HCT116 (cell line): ENCODE measurements around the gene PLD1. TPM values are rescaled to one million over a fixed set of nuclear protein-coding genes. Genes with fewer than 3 reads are reported as not detected.

Experiments used
- ATAC-seq: fragments of 200-7000 bp; cut with Tn5 transposase; 2 replicates; pipeline ENCODE4 v1.9.1; 2020; ENCODE audit warnings: mild to moderate bottlenecking, moderate library complexity
- BruUV-seq: library from RNA; stranded (reverse); fragments of 400-500 nt; replicated peaks from 2 replicates; lab custom pipeline; 2021; lab: Mats Ljungman, UMichigan
- CTCF ChIA-PET: fragments of 300-600 bp; sonication (Branson Sonifier 250); formaldehyde crosslinking; loops from one replicate; lab custom pipeline; 2021; ENCODE audit warnings: antibody characterized with exemption; lab: Charles Lee
- POLR2A ChIA-PET: fragments of 300-600, 350-600 bp; sonication (Branson Sonifier 250); formaldehyde crosslinking; loops from one replicate; lab custom pipeline; 2021; ENCODE audit warnings: antibody characterized with exemption; lab: Charles Lee
- RAD21 ChIA-PET, 2 experiments: fragments of 300-600 bp; sonication (Branson Sonifier 250); formaldehyde crosslinking; loops; one replicate each; lab custom pipeline; 2023; ENCODE audit warnings: low total read pairs in 2 of 2; ENCODE audit not compliant: uncharacterized antibody in 2 of 2, unreplicated experiment in 2 of 2, low non-redundant PET in 1 of 2; lab: Charles Lee
- DNase-seq: peaks from one replicate; pipeline ENCODE4 v3.0.0-alpha.2; 2010; ENCODE audit warnings: low read depth, low spot score
- H2AFZ ChIP-seq: fragments of 200-600 bp; shearing (Covaris generic), sonication (generic); 2 replicates; pipeline ENCODE4 v1.6.1; 2017; ENCODE audit warnings: low read depth, mixed run types, mixed read lengths, antibody characterized with exemption, low read length; ENCODE audit not compliant: poor library complexity, severe bottlenecking
- H3K27ac ChIP-seq: 2 replicates; pipeline ENCODE4 v1.5.1; 2012; ENCODE audit warnings: low read depth, low read length
- H3K27me3 ChIP-seq: fragments of 200-600 bp; sonication (generic); 2 replicates; pipeline ENCODE4 v1.6.1; 2016; ENCODE audit warnings: mixed run types, low read length, mixed read lengths; ENCODE audit not compliant: insufficient read depth
- H3K36me3 ChIP-seq, 2 experiments: fragments of 200-500 bp in 1 of 2; fragments of 200-600 bp in 1 of 2; sonication (Bioruptor generic) in 1 of 2; sonication (generic) in 1 of 2; 2 replicates each; pipeline versions ENCODE4 v1.5.1 to v1.6.1; 2014 to 2016; ENCODE audit warnings: low read length in 2 of 2, inconsistent platforms in 1 of 2, mixed read lengths in 1 of 2, mixed run types in 1 of 2; ENCODE audit not compliant: insufficient read depth in 2 of 2, control insufficient read depth in 1 of 2
- H3K4me1 ChIP-seq, 2 experiments: fragments of 200-600 bp in 1 of 2; sonication (generic) in 1 of 2; 2 replicates each; pipeline versions ENCODE4 v1.5.1 to v1.6.1; 2012 to 2017; ENCODE audit warnings: low read length in 2 of 2, inconsistent platforms in 1 of 2, mild to moderate bottlenecking in 1 of 2, mixed read lengths in 1 of 2, mixed run types in 1 of 2, moderate library complexity in 1 of 2; ENCODE audit not compliant: insufficient read depth in 2 of 2, control insufficient read depth in 1 of 2
- H3K4me2 ChIP-seq: fragments of 200-600 bp; sonication (generic); 2 replicates; pipeline ENCODE4 v1.6.1; 2017; ENCODE audit warnings: mixed run types, low read length, mixed read lengths
- H3K4me3 ChIP-seq, 2 experiments: fragments of 200-600 bp in 1 of 2; sonication (generic) in 1 of 2; replicated peaks in 1 of 2; 2 replicates each; pipeline ENCODE4 v1.5.1; 2011 to 2016; ENCODE audit warnings: low read length in 2 of 2, control low read depth in 1 of 2, low read depth in 1 of 2, mild to moderate bottlenecking in 1 of 2, mixed read lengths in 1 of 2, mixed run types in 1 of 2
- H3K79me2 ChIP-seq: fragments of 200-600 bp; sonication (generic); 2 replicates; pipeline ENCODE4 v1.6.1; 2017; ENCODE audit warnings: mild to moderate bottlenecking, mixed run types, low read length, moderate library complexity, mixed read lengths; ENCODE audit not compliant: insufficient read depth
- H3K9ac ChIP-seq: fragments of 200-600 bp; sonication (generic); 2 replicates; pipeline ENCODE4 v1.6.1; 2016; ENCODE audit warnings: low read length, mixed read lengths
- H3K9me2 ChIP-seq: fragments of 200-600 bp; sonication (generic), shearing (Covaris generic); 2 replicates; pipeline ENCODE4 v1.6.1; 2017; ENCODE audit warnings: mixed run types, mild to moderate bottlenecking, moderate library complexity; ENCODE audit not compliant: insufficient read depth
- H3K9me3 ChIP-seq, 2 experiments: fragments of 200-500 bp in 1 of 2; fragments of 200-600 bp in 1 of 2; sonication (Bioruptor generic) in 1 of 2; sonication (generic) in 1 of 2; 2 replicates each; pipeline ENCODE4 v1.6.1; 2014 to 2017; ENCODE audit warnings: low read length in 2 of 2, mixed read lengths in 2 of 2, inconsistent platforms in 1 of 2, low read depth in 1 of 2, mild to moderate bottlenecking in 1 of 2, mixed run types in 1 of 2, moderate library complexity in 1 of 2; ENCODE audit not compliant: control insufficient read depth in 1 of 2, insufficient read depth in 1 of 2
- H4K20me1 ChIP-seq: fragments of 200-600 bp; sonication (generic), shearing (Covaris generic); 2 replicates; pipeline ENCODE4 v1.6.1; 2017; ENCODE audit warnings: mixed run types, mild to moderate bottlenecking, moderate library complexity; ENCODE audit not compliant: insufficient read depth
- CBX3 ChIP-seq: IDR thresholded peaks from 2 replicates; pipeline ENCODE4 v1.6.1; 2012; ENCODE audit warnings: low read depth
- CEBPB ChIP-seq: IDR thresholded peaks from 2 replicates; pipeline ENCODE4 v1.6.1; 2012; ENCODE audit warnings: low read depth
- CTCF ChIP-seq, 3 experiments: fragments of 200-600 bp in 1 of 3; sonication (generic) in 1 of 3; IDR thresholded peaks in 2 of 3; conservative IDR thresholded peaks in 1 of 3; 2 replicates each; pipeline ENCODE4 v1.5.1; 2012 to 2017; ENCODE audit warnings: low read depth in 2 of 3, low read length in 2 of 3, antibody characterized with exemption in 1 of 3, borderline replicate concordance in 1 of 3, control low read depth in 1 of 3, mild to moderate bottlenecking in 1 of 3, mixed read lengths in 1 of 3, mixed run types in 1 of 3, moderate library complexity in 1 of 3; ENCODE audit not compliant: insufficient read depth in 1 of 3
- ELF1 ChIP-seq: IDR thresholded peaks from 2 replicates; pipeline ENCODE4 v1.6.1; 2012; ENCODE audit warnings: low read depth, borderline replicate concordance
- EZH2 ChIP-seq: fragments of 200-600 bp; sonication (generic); IDR thresholded peaks from 2 replicates; pipeline ENCODE4 v1.6.1; 2017; ENCODE audit warnings: antibody characterized with exemption, mixed run types
- EZH2phosphoT487 ChIP-seq: fragments of 200-600 bp; IDR thresholded peaks from 2 replicates; pipeline ENCODE4 v1.6.1; 2018; ENCODE audit warnings: antibody characterized with exemption, borderline replicate concordance
- FOSL1 ChIP-seq: IDR thresholded peaks from 2 replicates; pipeline ENCODE4 v1.6.1; 2012; ENCODE audit warnings: low read depth
- JUND ChIP-seq: IDR thresholded peaks from 2 replicates; pipeline ENCODE4 v1.6.1; 2012
- MAX ChIP-seq: IDR thresholded peaks from 2 replicates; pipeline ENCODE4 v1.6.1; 2012
- POLR2A ChIP-seq: IDR thresholded peaks from 2 replicates; pipeline ENCODE4 v1.7.0; 2011; ENCODE audit warnings: borderline replicate concordance; ENCODE audit not compliant: insufficient read depth, insufficient read length; ENCODE audit errors: extremely low read depth
- RAD21 ChIP-seq: IDR thresholded peaks from 2 replicates; pipeline ENCODE4 v1.6.1; 2012; ENCODE audit warnings: low read depth, mild to moderate bottlenecking
- SIN3A ChIP-seq: IDR thresholded peaks from 2 replicates; pipeline ENCODE4 v1.6.1; 2012; ENCODE audit warnings: low read depth
- SP1 ChIP-seq: IDR thresholded peaks from 2 replicates; pipeline ENCODE4 v1.6.1; 2012; ENCODE audit warnings: low read depth
- SRF ChIP-seq: IDR thresholded peaks from 2 replicates; pipeline ENCODE4 v1.6.1; 2012; ENCODE audit warnings: low read depth
- TCF7L2 ChIP-seq: IDR thresholded peaks from 2 replicates; pipeline ENCODE4 v1.7.0; 2011; ENCODE audit warnings: borderline replicate concordance, inconsistent platforms; ENCODE audit not compliant: insufficient read depth, insufficient read length; ENCODE audit errors: extremely low read depth
- YY1 ChIP-seq: IDR thresholded peaks from 2 replicates; pipeline ENCODE4 v1.6.1; 2011; ENCODE audit warnings: low read length, low read depth, moderate library complexity, mild to moderate bottlenecking; ENCODE audit not compliant: insufficient replicate concordance; ENCODE audit errors: extremely low read depth
- ZBTB33 ChIP-seq: IDR thresholded peaks from 2 replicates; pipeline ENCODE4 v1.6.1; 2011; ENCODE audit warnings: mild to moderate bottlenecking, low read length, moderate library complexity; ENCODE audit not compliant: insufficient replicate concordance; ENCODE audit errors: extremely low read depth
- ZFX ChIP-seq: fragments of 450-650 bp; IDR thresholded peaks from 2 replicates; pipeline ENCODE4 v1.6.1; 2017
- ZNF274 ChIP-seq: fragments of 200-500 bp; sonication (Bioruptor generic); IDR thresholded peaks from 2 replicates; pipeline ENCODE4 v1.6.1; 2014; ENCODE audit warnings: mild to moderate bottlenecking, low read depth, low read length, inconsistent platforms
- intact Hi-C: fragments of 100-400 bp; cut with micrococcal nuclease; formaldehyde crosslinking; loops from 2 replicates; pipeline ENCODE4 v1.10.0; 2022
- total RNA-seq: library from RNA; stranded (reverse); gene quantifications from one replicate; pipeline ENCODE4 v1.2.1, GENCODE V29; 2021; ENCODE audit not compliant: unreplicated experiment

The PLD1 gene
- total RNA-seq, 1 experiment from 2014 or later, result 8.4 TPM

- H3K4me2 ChIP-seq, result 0 out of 2 replicates have a peak overlapping the region, but pooled peaks have one; percentile 1
- ChIA-PET CTCF (no interaction called here), POLR2A (no interaction called here), RAD21 (no interaction called here)
- no peaks in the 10 kb centered on the region for H3K36me3 ChIP-seq
- no peak overlapping the region for H3K9ac ChIP-seq
- intact Hi-C loops, result no loop called here
- no peaks in the 10 kb centered on the region for H3K27me3 ChIP-seq
- no peaks in the 10 kb centered on the region for H3K79me2 ChIP-seq
- TF ChIP-seq MAX (0 out of 2 replicates have a peak, but pooled peaks have one; percentile 16), JUND (peak; percentile 62), CTCF (IDR thresholded peaks at IDR 0.05 in 2 of 3, conservative IDR thresholded peaks at IDR 0.05 in 1 of 3; ENCODE audit: borderline replicate concordance in 1 of 3, insufficient read depth in 1 of 3, low read depth in 2 of 3, low read length in 2 of 3) (no peak), SP1 (peak; percentile 81), CEBPB (0 out of 2 replicates have a peak, but pooled peaks have one; percentile 27), RAD21 (no peak), EZH2phosphoT487 (no peak), EZH2 (no peak), TCF7L2 (peak; percentile 9), POLR2A (no peak), CBX3 (peak; percentile 45; the same call in 1 of the 2 replicates), ZFX (no peak), SRF (no peak), FOSL1 (peak; percentile 68), ELF1 (no peak), ZBTB33 (no peak), ZNF274 (no peak), SIN3A (0 out of 2 replicates have a peak, but pooled peaks have one; percentile 26), YY1 (no peak)
- peaks cover 0 to 6% of the 10 kb centered on the region in 2 experiments; a peak in 1 of 4 replicates for H3K4me1 ChIP-seq
- H4K20me1 ChIP-seq, result no peaks in the 10 kb centered on the region
- H3K9me3 ChIP-seq, result peaks cover 7 to 13% of the 10 kb centered on the region in 2 experiments; a peak in 2 of 4 replicates
- BruUV-seq, result no TSS peak
- ATAC-seq (no peak), DNase-seq (peak; percentile 47)
- peak overlapping the region; percentile 13 for H2AFZ ChIP-seq
- H3K9me2 ChIP-seq, result no peaks in the 10 kb centered on the region
- H3K4me3 ChIP-seq, result no peak overlapping the region
- H3K27ac ChIP-seq, result no peak overlapping the region
Measured at GRCh38 chr3:171851660-171852058, 41.4 kb upstream of the PLD1 start.
